Measurements from ENCODE around the gene CLIC4.
A peak's percentile ranks its signal among the peaks of the same experiment; 100 is the strongest.
"Not testable (repeated sequence)": the region's sequence is repeated elsewhere in the genome, so short reads cannot be mapped to it uniquely, and the experiment has no call there.

The CLIC4 gene

GRCh38 chr1:24744911-24745710 is at the start of gene CLIC4:
Gene CLIC4 (plus strand): TSS chr1:24745447. CDS start chr1:24745554, 107 bp downstream.
- DNase-seq (ENCODE audit: low read depth in 2 of 2), result peak; percentile 99

GRCh38 chr1:24696041-24696755 is 49.0 kb upstream of the CLIC4 start:
- no peak for DNase-seq (ENCODE audit: low read depth in 2 of 2)

DNA sequence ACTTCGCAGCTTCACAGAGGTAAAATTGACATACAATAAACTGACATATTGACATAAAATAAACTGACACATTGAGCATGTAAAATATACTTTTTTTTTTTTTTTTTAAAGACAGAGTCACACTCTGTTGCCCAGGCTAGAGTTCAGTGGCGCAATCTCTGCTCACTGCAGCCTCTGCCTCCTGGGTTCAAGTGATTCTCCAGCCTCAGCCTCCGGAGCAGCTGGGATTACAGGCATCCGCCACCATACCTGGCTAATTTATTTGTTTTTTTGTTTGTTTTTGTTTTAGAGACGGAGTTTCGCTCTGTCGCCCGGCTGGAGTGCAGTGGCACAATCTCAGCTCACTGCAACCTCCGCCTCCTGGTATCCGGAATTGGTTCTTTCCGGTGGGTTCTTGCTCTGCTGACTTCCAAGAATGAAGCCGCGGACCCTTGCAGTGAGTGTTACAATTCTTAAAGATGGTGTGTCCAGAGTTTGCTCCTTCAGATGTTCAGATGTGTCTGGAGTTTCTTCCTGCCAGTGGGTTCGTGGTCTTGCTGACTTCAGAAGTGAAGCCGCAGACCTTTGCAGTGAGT is 48.4 kb upstream of the CLIC4 start:
- no peak for DNase-seq (ENCODE audit: low read depth in 2 of 2)

DNA sequence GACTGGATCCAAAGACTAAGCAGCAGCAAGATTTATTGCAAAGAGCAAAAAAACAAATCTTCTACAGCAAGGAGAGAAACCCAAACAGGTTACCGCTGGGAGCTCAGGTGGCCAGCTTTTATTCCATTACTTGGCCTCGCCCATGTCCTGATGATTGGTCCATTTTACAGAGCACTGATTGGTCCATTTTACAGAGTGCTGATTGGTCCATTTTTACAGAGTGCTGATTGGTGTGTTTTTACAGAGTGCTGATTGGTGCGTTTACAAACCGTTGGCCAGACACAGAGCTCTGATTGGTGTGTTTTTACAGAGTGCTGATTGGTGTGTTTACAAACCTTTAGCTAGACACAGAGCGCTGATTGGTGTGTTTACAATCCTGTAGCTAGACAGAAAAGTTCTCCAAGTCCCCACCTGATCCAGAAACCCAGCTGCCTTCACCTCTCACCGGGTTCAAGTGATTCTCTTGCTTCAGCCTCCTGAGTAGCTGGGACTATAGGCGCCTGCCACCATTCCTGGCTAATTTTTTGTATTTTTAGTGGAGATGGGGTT is 47.7 kb upstream of the CLIC4 start:
- DNase-seq (ENCODE audit: low read depth in 2 of 2), result not testable (repeated sequence)

GRCh38 chr1:24698326-24698725 is 46.9 kb upstream of the CLIC4 start:
- not testable (repeated sequence) for DNase-seq (ENCODE audit: low read depth in 2 of 2)

DNA sequence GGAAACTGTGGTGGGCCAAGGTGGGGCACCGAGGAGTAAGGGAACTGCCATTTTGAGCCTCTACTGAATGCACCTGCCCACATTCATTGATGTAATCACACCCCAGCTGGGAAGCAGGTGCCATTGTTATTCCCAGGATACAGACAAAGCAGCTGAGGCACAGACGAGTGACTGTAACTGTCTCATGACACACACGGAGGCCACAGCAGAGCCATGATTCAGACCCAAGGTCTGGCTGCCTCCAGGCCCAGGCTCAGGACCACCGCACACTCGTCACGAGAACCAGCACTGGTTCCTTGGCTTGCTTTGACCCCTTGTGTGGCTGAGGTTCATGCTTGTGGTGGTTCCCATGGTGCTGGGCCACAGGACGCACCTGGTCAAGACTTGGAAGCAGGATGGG is 45.6 kb upstream of the CLIC4 start:
- no peak for DNase-seq (ENCODE audit: low read depth in 2 of 2)

GRCh38 chr1:24702511-24703293 is 42.5 kb upstream of the CLIC4 start:
- DNase-seq (ENCODE audit: low read depth in 2 of 2), result no peak

- no peak for DNase-seq (ENCODE audit: low read depth in 2 of 2)
These were observed 40.6 kb upstream of the CLIC4 start for GRCh38 chr1:24704411-24705259.

GRCh38 chr1:24705260-24706073 is 39.8 kb upstream of the CLIC4 start:
- DNase-seq (ENCODE audit: low read depth in 2 of 2), result no peak

DNA sequence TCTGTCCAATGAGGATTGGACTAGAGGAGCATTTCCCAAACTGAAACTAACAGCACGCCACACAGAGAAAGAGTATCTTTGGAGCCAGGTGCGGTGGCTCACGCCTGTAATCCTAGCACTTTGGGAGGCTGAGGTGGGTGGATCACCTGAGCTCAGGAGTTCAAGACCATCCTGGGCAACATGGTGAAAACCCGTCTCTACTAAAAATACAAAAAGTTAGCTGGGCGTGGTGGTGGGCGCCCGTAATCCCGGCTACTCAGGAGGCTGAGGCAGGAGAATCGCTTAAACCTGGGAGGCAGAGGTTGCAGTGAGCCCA is 39.2 kb upstream of the CLIC4 start:
- DNase-seq (ENCODE audit: low read depth in 2 of 2), result not testable (repeated sequence)

- DNase-seq (ENCODE audit: low read depth in 2 of 2), result no peak
These were observed 37.6 kb upstream of the CLIC4 start for GRCh38 chr1:24707687-24708086.

GRCh38 chr1:24708938-24709337 is 36.3 kb upstream of the CLIC4 start:
- no peak for DNase-seq (ENCODE audit: low read depth in 2 of 2)

GRCh38 chr1:24709791-24710441 is 35.3 kb upstream of the CLIC4 start:
- no peak for DNase-seq (ENCODE audit: low read depth in 2 of 2)

DNA sequence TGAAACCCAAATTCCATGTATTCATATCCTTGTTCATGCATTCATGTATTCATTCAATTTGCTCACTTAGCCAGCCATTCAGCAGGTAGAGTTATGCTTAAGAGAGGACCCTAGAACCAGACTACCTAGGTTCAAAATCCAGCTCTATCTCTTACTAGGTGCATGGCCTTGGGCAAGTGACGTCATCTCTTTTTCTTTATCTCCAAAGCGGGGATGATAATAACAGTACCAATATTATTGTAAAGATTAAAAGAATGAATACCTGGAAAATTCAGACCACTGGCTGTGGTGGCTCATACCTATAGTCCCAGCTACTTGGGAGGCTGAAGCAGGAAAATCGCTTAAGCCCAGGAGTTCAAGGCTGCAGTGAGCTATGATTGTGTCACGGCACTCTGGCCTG is 33.9 kb upstream of the CLIC4 start:
- no peak for DNase-seq (ENCODE audit: low read depth in 2 of 2)

DNA sequence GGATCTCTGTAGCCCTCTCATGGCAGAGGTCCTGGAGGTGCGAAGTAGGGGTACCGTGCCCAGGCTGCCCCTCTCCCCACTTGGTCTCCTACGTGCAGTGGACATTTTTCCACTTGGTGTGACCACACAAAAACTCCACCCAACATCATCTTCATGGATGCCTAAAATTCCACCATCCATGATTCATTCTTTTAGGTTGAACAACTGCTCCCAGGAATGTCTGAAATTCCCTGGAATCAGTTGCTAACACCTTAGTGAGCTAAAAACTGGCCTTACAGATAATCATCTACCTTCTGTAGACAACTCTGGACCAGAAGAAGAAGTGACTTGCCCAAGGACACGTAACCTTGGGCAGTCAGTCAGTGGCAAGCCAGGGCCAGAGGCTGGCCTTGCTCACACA is 32.1 kb upstream of the CLIC4 start:
- DNase-seq (ENCODE audit: low read depth in 2 of 2), result no peak

GRCh38 chr1:24713736-24714135 is 31.5 kb upstream of the CLIC4 start:
- no peak for DNase-seq (ENCODE audit: low read depth in 2 of 2)

DNA sequence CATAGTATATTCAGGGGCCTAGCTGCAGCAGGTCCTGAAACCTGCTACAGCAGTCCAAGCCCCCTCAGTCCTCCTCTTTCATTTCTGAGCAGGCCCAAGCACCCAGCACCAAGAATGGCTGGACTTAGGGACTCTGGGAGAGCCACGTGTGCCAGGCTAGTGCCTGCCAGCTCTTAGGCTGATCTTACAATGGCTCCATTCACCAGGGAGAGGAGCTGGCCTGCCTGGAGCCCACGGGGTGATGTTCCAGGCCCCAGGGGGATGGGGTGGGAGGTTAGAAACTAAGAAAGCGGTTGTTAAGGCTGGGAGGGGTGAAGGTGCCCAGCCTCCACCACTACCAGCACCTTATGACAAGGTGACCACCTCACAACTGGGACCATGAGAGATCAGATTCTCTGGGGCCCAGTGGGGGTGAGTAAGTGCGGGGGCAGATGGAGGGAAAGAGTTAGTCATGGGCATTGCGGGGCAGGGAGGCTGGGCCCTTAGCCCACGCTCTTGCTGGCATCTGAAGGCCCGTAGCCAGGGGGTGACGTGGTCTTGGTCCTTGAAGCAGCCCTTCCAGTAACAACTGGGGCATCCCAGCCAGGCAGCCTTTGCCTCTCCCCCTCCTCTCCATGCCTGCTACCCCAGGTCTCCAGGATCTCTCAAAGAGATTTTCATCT is 30.3 kb upstream of the CLIC4 start:
- DNase-seq (ENCODE audit: low read depth in 2 of 2), result peak in 1 of 2 donors; percentile 42

- DNase-seq (ENCODE audit: low read depth in 2 of 2), result no peak
These were observed 29.6 kb upstream of the CLIC4 start for GRCh38 chr1:24715658-24716057.
